Hematopoietic multipotent progenitor cell treated with erythropoietin and hydrocortisone succinate and interleukin-3 and kit ligand, for 15 days (in vitro differentiated cells): ENCODE measurements around the gene MYD88.

Experiments used
- DNase-seq: peaks from one replicate; pipeline ENCODE4 v3.0.0-alpha.2; 2015; ENCODE audit warnings: low spot score

Gene MYD88

GRCh38 chr3:38165722-38166387, 27.4 kb downstream of the MYD88 start:
- DNase-seq: peak; percentile 42

GRCh38 chr3:38167591-38167990, 29.1 kb downstream of the MYD88 start:
- DNase-seq: no peak

GRCh38 chr3:38168151-38169026, 29.9 kb downstream of the MYD88 start:
- DNase-seq: no peak

DNA sequence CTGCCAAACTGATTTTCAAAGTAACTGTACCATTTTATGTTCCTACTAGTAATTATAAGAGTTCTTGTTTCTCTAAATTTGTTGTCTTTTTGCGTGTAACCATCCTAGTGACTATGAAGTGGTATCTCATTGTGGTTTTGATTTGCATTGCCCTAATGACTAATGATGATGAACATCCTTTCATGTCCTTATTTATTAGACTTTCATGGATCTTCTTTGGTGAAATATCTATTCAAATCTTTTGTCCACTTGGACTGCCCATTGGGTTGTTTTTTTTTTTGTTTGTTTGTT, 30.5 kb downstream of the MYD88 start:
- no peak for DNase-seq

GRCh38 chr3:38170722-38171121, 32.3 kb downstream of the MYD88 start:
- no peak for DNase-seq

DNA sequence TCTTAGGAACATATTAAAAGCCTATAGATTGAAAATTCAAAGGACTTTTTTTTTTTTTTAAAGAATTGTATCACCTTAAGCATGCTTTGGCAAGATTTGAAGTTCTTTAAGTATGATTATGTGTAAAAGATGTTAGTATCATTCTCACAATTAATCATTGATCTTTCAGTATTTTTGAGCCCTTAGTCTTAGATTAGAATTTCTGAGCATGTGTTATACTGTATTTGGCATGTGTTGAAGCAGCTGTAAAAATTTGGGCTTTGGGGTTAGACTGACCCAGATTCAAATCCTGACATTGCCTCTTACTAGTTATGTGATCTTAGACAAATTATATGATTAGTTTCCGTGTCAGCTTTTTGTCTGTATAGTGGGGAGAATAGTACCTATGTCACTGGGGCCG, 33.2 kb downstream of the MYD88 start:
- DNase-seq: no peak

- no peak for DNase-seq
Measured at GRCh38 chr3:38173834-38174418, 35.5 kb downstream of the MYD88 start.

DNA sequence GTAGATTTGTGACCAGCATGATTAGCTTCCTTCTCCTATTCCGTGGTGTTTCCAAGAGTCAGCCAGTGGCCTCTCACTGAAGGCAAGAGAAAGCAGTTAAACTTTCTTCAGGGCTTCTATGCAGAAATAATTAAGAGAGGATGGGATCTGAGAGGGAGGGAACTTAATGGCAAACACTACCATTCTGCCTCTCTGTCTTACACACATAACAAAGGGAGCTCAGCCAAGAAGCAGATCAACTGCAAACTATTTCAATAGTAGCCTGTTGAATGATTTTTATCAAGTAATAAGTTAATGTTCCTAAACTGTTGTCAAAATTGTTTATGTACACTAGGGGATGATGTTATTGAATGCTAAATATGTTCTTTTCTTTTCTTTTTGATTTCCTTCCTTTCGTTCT, 38.7 kb downstream of the MYD88 start:
- DNase-seq: no peak

GRCh38 chr3:38186781-38187180, 48.3 kb downstream of the MYD88 start:
- no peak for DNase-seq

DNA sequence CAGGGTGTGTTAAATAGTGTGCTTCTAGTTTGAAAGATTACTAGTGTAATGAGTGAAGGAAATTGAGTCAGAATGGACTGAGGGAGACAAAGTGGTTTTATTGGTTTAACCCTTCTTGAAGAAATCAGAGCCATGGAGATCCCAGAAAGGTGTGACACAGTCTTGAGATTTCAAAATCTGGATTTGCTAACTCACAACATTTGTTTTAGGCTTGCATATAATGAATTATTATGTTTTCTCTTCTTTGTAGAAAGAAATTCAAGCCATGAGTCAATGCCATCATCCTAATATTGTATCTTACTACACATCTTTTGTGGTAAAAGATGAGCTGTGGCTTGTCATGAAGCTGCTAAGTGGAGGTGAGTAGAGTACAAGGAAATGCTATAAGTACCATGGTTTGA, 52.0 kb downstream of the MYD88 start:
- DNase-seq: no peak
